Measurements from ENCODE around the gene CFAP70.

Gene CFAP70

GRCh38 chr10:73358331-73359279, at the start of gene CFAP70:
Gene CFAP70 (minus strand): TSS chr10:73358864. CDS start chr10:73354796, 4,068 bp downstream.
- ChIA-PET POLR2A (no interaction called here), CTCF (interaction anchor here (0.9 to 2.0 kb wide), 6 partner anchors 8 to 106 kb away, joined by 3 to 7 read pairs (median 3); partner anchors contain the start of gene MRPS16)
- DNase-seq (ENCODE audit: extremely low spot score): peak; percentile 95
- TF ChIP-seq CTCF (IDR thresholded peaks at IDR 0.05; ENCODE audit: control extremely low read depth, extremely low read depth, low read depth, missing control alignments): no peak

GRCh38 chr10:73408061-73408460, 49.4 kb upstream of the CFAP70 start:
- TF ChIP-seq CTCF (IDR thresholded peaks at IDR 0.05; ENCODE audit: control extremely low read depth, extremely low read depth, low read depth, missing control alignments): no peak
- DNase-seq (ENCODE audit: extremely low spot score): no peak
- CTCF ChIA-PET: no interaction called here
- POLR2A ChIA-PET: no interaction called here

GRCh38 chr10:73407495-73407894, 48.8 kb upstream of the CFAP70 start:
- CTCF ChIA-PET: no interaction called here
- no peak for DNase-seq (ENCODE audit: extremely low spot score)
- no peak for TF ChIP-seq CTCF (IDR thresholded peaks at IDR 0.05; ENCODE audit: control extremely low read depth, extremely low read depth, low read depth, missing control alignments)
- POLR2A ChIA-PET: no interaction called here

GRCh38 chr10:73406846-73407245, 48.2 kb upstream of the CFAP70 start:
- no peak for TF ChIP-seq CTCF (IDR thresholded peaks at IDR 0.05; ENCODE audit: control extremely low read depth, extremely low read depth, low read depth, missing control alignments)
- no peak for DNase-seq (ENCODE audit: extremely low spot score)
- CTCF ChIA-PET: no interaction called here
- POLR2A ChIA-PET: no interaction called here

- ChIA-PET POLR2A (no interaction called here), CTCF (no interaction called here)
- no peak for DNase-seq (ENCODE audit: extremely low spot score)
- TF ChIP-seq CTCF (IDR thresholded peaks at IDR 0.05; ENCODE audit: control extremely low read depth, extremely low read depth, low read depth, missing control alignments): no peak
Measured at GRCh38 chr10:73405556-73405955, 46.9 kb upstream of the CFAP70 start.

- POLR2A ChIA-PET: no interaction called here
- no peak for TF ChIP-seq CTCF (IDR thresholded peaks at IDR 0.05; ENCODE audit: control extremely low read depth, extremely low read depth, low read depth, missing control alignments)
- no peak for DNase-seq (ENCODE audit: extremely low spot score)
- CTCF ChIA-PET: no interaction called here
Measured at GRCh38 chr10:73404690-73405089, 46.0 kb upstream of the CFAP70 start.

Data from GM10248 (cell line).